Bronchial epithelial cell (primary cell): Measurements from ENCODE around the gene IKZF3. TPM values are rescaled to one million over a fixed set of nuclear protein-coding genes. Genes with fewer than 3 reads are reported as not detected.
A peak's percentile ranks its signal among the peaks of the same experiment; 100 is the strongest.

ENCODE experiments used
- DNase-seq: peaks from one replicate; pipeline ENCODE4 v3.0.0-alpha.2; 2010; ENCODE audit warnings: low read depth
- FAIRE-seq: peaks from 2 replicates; lab custom pipeline; 2011; peaks lifted over from hg19 to GRCh38; lab: Jason Lieb, UNC
- H3K27me3 ChIP-seq: 2 replicates; pipeline ENCODE4 v1.5.1; 2011; ENCODE audit warnings: low read length; ENCODE audit not compliant: control insufficient read depth, insufficient read depth
- H3K36me3 ChIP-seq: 2 replicates; pipeline ENCODE4 v1.5.1; 2011; ENCODE audit warnings: low read length; ENCODE audit not compliant: control insufficient read depth, insufficient read depth
- H3K4me3 ChIP-seq: 2 replicates; pipeline ENCODE4 v1.5.1; 2011; ENCODE audit warnings: mild to moderate bottlenecking, low read depth, low read length, control low read depth
- total RNA-seq: library from RNA; depleted of rRNA; stranded (reverse); fragments of >200 nt; gene quantifications from 2 replicates; pipeline ENCODE4 v1.2.1, GENCODE V29; 2014
- TF ChIP-seq, protein P1 (sequence below): IDR thresholded peaks from 2 replicates; pipeline ENCODE4 v1.5.1; 2011; ENCODE audit warnings: mild to moderate bottlenecking, moderate library complexity, low read length, control low read depth, inconsistent platforms; ENCODE audit not compliant: insufficient read depth, severe bottlenecking

IKZF3 gene
- total RNA-seq, 1 donor from 2014 or later, result not detected

DNA sequence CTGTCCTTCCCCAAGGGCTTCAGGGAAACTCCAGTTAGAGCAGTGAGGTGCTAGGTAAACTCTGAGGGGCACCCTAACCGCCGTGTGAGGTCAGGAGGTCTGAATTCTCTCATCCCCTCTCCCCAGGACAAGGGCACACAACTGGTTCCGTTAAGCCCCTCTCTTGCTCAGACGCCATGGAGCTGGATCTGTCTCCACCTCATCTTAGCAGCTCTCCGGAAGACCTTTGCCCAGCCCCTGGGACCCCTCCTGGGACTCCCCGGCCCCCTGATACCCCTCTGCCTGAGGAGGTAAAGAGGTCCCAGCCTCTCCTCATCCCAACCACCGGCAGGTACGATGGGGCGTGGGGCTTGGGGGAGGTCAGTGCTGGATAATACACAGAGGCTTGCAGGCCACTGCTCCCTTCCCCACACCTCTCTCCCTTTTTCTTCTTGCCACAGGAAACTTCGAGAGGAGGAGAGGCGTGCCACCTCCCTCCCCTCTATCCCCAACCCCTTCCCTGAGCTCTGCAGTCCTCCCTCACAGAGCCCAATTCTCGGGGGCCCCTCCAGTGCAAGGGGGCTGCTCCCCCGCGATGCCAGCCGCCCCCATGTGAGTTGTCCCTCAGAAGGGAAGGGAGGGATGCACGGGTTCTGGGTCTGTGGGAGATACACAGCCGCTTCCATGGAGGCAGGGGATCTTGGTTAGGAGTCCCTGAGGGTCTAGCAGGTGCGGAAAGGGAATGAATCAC is 121.8 kb downstream of the IKZF3 start:
- H3K27me3 ChIP-seq, result no peaks in the 10 kb centered on the region
- peaks cover 32% of the 10 kb centered on the region for H3K36me3 ChIP-seq
- no peak for FAIRE-seq
- no peak for DNase-seq
- no peak overlapping the region for H3K4me3 ChIP-seq
- TF ChIP-seq, protein P1, sequence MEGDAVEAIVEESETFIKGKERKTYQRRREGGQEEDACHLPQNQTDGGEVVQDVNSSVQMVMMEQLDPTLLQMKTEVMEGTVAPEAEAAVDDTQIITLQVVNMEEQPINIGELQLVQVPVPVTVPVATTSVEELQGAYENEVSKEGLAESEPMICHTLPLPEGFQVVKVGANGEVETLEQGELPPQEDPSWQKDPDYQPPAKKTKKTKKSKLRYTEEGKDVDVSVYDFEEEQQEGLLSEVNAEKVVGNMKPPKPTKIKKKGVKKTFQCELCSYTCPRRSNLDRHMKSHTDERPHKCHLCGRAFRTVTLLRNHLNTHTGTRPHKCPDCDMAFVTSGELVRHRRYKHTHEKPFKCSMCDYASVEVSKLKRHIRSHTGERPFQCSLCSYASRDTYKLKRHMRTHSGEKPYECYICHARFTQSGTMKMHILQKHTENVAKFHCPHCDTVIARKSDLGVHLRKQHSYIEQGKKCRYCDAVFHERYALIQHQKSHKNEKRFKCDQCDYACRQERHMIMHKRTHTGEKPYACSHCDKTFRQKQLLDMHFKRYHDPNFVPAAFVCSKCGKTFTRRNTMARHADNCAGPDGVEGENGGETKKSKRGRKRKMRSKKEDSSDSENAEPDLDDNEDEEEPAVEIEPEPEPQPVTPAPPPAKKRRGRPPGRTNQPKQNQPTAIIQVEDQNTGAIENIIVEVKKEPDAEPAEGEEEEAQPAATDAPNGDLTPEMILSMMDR, result no peak

DNA sequence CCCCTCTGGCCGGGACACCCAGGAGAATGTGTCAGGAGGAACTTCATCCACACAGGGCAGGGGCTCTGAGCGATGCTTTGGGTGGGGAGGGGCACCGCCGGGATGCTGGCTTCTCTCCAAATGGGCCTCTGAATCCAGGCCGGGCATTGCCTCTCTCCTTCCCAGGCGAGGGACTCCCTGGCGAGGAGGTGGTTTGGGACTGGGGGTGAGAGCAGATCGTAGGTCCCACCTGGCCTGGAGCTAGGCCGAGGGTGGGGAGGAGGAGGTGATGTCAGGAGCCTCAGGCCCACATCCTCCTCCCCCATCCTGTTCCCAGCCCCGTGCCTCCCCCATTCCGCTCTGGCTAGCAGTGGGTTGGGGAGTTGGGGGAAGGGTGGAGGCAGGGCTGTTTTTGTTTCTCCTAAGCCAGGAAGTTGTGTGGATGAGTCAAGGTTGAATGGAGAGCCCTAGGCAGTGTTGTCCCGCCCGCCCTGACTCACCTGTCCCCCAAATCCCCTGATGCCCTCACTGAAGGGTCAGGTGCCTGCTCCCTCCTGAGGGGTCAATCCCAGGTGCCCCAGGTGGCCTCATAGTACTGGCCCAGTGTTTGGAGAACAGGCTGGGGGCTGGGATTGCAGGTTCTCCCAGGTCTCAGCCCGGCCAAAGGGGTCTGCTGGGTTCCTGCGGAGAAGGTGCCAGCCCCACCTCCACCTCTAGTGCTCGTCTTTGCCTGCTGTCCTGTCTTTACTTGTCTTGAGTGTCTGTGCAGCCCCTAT is 123.6 kb downstream of the IKZF3 start:
- DNase-seq (peak; percentile 94), FAIRE-seq (no peak)
- TF ChIP-seq, protein P1, result no peak
- H3K36me3 ChIP-seq, result peaks cover 24% of the 10 kb centered on the region
- peak overlapping the region; percentile 52 for H3K4me3 ChIP-seq
- no peaks in the 10 kb centered on the region for H3K27me3 ChIP-seq

DNA sequence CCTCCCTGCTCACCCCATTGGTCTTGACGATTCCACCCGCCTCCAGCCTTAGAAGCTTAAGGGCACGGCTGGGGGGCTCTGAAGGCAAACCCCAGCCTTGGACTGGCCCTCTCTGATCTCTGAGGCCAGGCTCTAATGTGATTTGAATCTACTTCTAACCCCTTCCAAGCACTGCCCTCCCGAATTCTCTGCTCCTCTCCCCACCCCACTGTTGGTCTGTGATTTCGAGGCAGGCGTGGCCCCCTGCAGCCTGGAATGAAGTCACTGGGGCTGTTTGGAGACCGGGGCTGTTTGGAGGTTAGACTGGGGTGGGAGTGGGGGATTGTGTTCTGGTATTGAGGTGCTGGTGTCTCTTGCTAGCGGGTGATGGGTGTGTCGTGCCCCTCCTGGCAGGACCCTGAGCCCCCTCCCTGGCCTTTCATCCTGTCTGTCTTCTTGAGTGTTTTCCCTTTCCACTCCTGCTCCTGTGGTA is 124.2 kb downstream of the IKZF3 start:
- peaks cover 18% of the 10 kb centered on the region for H3K36me3 ChIP-seq
- DNase-seq, result peak; percentile 69
- peak; percentile 47 for FAIRE-seq

DNA sequence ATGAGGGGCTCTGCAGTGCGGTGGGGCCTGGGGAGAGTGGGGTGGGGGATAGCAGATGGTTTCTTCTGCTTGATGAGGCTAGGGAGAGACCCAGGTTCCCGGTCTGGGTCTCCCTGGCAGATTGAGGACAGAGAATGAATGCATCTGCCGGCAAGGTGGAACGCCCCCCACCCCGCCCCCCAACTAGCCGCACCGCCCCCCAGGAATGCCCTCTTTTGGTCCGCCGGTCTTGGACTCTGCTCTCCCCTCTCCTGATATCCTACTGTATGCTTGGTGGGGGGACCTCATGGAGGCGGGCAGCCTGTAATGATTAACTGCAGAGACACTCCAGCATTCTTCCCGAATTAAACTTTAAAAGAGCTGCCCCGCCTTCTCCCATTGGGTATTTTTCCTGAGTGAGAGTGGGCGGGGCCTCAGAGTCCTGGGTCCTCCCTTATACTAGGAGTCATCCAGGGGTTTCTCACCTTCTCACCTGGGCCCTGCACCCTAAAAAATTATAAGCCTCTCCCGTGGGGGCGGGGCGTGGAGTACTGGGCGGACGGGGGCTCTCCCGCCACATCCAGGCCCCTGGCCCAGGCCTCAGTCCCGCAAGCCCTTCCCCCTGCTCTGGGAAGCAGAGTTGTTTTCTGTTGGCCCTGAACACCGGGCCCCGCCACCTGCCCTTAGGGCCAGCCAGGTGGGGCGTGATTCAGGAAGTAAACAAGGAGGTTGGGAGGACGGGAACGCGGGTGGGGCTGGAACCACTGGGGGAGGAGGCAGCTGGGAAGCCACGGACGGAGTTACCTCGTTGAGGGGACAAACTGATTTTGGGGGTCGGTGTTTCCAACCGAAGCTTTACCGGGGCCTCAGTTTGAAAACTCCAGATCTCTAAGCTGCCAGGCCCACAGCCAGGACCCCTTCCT is 124.9 kb downstream of the IKZF3 start:
- Histone ChIP-seq H3K4me3 (peak overlapping the region; percentile 52), H3K27me3 (no peaks in the 10 kb centered on the region), H3K36me3 (peaks cover 11% of the 10 kb centered on the region)
- FAIRE-seq (no peak), DNase-seq (peak; percentile 79)
- TF ChIP-seq, protein P1, result no peak

More for the DNA sequence above, 124.2 kb downstream of the IKZF3 start:
- H3K4me3 ChIP-seq, result peak overlapping the region; percentile 52
- TF ChIP-seq, protein P1, result no peak
- no peaks in the 10 kb centered on the region for H3K27me3 ChIP-seq

DNA sequence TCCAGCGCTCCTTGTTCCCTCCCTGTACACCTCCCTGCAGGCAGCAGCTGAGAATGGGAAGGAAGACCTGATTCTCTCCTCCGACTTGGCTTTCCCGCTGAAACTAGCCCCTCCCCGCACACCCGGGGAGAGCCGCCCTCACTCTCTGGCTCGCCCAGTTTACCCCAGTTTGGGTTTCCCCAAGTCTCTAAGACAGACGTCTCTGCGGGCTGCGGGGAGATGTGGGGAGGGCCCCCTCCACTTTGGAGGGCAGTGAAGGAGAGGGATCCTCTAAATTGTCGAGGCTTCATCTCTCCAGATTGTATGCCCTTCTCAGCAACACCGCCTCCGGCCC is 125.6 kb downstream of the IKZF3 start:
- H3K4me3 ChIP-seq, result peak overlapping the region; percentile 52
- no peaks in the 10 kb centered on the region for H3K27me3 ChIP-seq
- TF ChIP-seq, protein P1, result no peak
- DNase-seq, result peak; percentile 50
- H3K36me3 ChIP-seq, result peaks cover 7% of the 10 kb centered on the region
- FAIRE-seq, result no peak
